HG02759 (cell line): ENCODE data around the gene RCOR2.

Experiments
- ATAC-seq: cut with Tn5 transposase; IDR thresholded peaks from one replicate; pipeline ENCODE4 v1.9.1; 2021; ENCODE audit warnings: mild to moderate bottlenecking, moderate library complexity; ENCODE audit not compliant: unreplicated experiment

RCOR2 gene

DNA sequence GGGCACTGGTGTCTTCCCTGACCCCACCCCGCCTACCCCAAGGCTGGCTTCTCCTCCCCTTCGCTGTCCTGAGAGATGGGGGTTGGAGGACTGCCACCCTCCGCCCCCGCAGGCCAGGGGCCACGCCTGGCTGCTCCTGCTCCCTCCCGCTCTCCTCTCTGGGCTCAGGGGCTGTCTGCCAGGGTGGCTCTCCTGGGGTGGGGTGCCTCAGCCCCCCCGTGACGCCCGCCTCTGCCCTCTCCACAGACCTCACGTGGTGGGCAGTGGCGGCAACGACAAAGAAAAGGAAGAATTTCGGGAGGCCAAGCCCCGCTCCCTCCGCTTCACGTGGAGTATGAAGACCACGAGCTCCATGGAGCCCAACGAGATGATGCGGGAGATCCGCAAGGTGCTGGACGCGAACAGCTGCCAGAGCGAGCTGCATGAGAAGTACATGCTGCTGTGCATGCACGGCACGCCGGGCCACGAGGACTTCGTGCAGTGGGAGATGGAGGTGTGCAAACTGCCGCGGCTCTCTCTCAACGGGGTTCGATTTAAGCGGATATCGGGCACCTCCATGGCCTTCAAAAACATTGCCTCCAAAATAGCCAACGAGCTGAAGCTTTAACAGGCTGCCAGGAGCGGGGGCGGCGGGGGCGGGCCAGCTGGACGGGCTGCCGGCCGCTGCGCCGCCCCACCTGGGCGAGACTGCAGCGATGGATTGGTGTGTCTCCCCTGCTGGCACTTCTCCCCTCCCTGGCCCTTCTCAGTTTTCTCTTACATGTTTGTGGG lies 8.1 kb downstream of the RCOR2 start:
- no peak for ATAC-seq

DNA sequence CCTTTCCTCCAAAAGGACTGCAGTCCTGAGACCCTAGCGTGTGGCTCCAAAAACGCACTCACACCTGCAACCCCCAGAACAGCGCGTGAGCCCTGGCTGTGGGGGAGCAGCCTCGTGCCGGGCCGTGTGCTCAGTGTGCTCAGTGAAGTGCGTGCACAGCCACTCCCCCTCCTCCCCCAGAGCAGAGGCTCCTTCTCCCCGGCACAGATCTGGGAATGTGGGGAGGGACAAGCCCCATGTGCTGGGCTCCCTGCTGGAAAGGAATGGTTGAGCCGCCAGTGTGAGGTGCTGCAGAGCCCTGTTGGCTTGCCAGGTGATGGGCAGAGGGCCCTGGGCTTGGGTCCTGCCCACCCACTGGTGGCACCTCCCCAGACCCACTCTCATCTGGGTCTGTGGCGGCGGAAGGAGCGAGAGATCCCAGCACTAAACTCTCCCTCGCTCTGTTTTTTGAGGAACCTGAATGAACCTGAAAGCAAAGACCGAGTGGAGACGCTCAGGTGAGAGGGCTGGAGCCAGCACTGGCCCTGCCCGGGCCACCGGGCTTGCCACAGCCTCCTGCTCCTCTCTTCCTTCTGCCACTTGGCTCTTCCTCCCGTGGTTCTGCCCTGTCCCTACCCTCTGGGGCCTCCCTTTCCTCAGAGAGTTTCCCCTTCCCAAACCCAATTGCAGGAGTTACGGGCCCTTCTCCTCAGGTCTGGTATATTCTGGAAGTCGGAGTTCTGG lies 9.0 kb downstream of the RCOR2 start:
- no peak for ATAC-seq

DNA sequence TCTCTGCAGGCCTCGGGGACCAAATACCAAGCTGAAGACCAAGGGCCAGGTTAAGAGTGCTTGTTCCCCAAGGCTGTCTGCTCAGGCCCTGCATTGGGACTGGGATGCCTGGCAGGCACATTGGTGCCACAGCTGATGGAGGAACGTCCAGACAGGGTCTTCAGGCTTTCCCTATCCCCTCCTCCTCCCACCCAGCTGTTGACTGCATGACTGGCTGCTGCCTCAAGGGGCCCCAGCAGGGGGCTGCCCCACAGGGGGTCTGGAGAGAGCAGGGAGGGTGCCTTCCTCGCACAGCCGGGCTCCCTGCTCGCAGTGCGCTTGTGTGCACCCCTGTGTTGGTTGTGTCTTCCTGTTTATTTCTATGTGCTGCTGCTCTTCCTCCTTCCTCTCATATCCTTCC lies 9.9 kb downstream of the RCOR2 start:
- no peak for ATAC-seq

DNA sequence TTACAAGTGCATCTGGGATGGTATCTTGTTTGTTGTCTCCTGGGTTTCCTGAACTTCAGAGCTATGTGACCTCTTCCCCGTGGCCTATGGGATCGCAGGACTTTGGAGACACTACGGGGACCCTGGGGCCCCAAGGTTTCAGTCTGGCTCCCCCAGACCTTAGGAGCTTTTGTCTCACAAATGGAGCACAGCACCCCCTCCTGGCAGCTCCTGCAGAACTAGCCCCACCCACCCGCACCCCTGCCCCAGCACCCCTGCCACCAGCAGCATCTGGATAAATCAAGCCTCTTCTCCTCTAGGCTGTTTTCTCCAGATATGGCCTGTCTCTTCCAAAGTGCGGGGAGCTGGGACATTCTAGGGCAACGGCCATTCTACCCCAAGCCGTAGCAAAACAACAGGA lies 10.4 kb downstream of the RCOR2 start:
- no peak for ATAC-seq

GRCh38 chr11:63906087-63906486 lies 10.9 kb downstream of the RCOR2 start:
- no peak for ATAC-seq

DNA sequence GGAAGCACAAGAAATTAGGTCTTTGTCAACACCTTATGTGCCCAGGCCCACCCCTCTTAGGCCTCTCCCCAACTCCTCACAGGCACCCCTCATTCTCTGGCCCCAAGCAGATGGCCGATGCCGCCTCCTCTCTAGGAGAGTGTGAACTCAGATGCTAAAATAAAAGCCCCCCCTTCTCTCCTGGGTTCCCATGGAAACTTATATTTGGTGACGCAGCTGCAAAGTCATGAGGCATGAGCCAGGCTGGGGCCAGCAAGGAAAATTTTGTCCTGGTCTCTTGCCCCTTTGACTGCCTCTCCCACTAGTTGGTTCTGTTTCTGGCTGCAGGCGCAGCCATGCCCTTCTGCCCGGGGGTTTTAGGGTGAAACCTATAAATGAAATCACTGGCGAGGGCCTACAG lies 11.8 kb downstream of the RCOR2 start:
- ATAC-seq: no peak

GRCh38 chr11:63904743-63905142 lies 12.2 kb downstream of the RCOR2 start:
- ATAC-seq: no peak

GRCh38 chr11:63903884-63904283 lies 13.1 kb downstream of the RCOR2 start:
- ATAC-seq: no peak

- ATAC-seq: no peak
Measured at GRCh38 chr11:63901660-63902059, 15.3 kb downstream of the RCOR2 start.

GRCh38 chr11:63897459-63898146 lies 19.4 kb downstream of the RCOR2 start:
- no peak for ATAC-seq

GRCh38 chr11:63896071-63896470 lies 20.9 kb downstream of the RCOR2 start:
- ATAC-seq: no peak

- no peak for ATAC-seq
Measured at GRCh38 chr11:63893355-63893754, 23.6 kb downstream of the RCOR2 start.

DNA sequence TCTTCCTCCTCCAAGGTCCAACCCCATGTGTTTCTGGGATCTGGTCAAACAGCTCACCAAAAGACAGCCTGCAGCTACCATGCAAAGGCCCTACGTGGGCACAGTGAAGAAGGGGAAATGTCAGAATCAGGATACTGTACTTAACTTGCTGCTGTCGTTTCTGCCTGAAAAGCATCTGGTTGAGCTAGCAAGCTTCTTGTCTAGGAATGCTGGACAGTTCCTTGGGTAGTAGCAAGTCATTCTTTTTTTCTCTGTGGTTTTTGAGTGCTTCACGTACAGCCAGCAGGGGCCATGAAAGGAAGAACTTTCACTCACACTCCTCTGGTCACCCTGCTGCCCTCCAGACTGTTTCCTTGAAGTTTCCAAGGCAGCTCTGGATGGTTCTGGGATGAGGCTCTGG lies 24.7 kb downstream of the RCOR2 start:
- no peak for ATAC-seq

GRCh38 chr11:63890368-63890767 lies 26.6 kb downstream of the RCOR2 start:
- ATAC-seq: no peak

GRCh38 chr11:63889344-63889743 lies 27.6 kb downstream of the RCOR2 start:
- ATAC-seq: no peak

DNA sequence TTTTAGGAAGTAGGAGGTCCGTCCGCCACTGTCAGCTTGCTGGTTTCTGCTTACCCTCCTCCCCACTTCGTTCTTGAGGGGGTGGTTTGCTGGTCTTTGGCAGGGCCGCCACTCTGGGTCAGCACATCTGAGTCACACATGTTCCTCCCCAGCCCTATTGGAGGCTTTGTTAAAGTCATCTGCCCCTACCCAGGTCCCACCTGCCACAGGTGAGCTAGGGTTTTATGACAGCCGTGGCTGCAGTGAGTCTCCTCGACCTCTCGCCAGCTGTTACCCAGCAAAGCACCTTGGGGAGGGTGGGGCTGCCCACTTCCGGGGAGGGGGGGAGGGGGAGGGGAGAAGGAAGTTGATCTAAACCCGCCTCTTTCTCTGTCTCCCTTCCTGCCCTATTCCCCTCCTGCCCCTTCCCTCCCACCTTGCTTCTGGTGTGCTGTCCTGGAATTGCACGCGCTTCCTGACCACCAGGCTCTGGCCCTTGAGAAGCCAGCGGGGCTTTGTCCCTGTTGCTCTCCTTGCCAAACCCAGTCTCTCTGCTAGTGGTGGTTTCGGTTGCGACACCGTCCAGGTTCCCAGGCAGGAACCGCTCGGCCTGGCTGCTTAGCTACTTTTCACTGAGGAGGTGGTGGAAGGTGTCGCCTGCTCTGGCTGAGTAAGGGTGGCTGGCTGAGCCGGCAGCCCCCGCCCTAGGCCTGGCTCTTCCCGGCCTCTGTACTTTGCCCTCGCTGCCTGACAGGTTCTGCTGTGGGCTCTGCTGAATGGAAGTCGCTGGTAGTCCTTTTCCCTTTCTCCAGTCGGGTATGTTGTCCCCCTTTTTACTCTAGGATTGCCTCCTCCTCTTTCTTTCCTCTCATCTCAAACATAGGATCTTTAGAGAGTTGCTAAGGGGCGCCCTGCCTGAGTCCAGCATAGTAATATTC lies 28.5 kb downstream of the RCOR2 start:
- ATAC-seq: peak; percentile 74

DNA sequence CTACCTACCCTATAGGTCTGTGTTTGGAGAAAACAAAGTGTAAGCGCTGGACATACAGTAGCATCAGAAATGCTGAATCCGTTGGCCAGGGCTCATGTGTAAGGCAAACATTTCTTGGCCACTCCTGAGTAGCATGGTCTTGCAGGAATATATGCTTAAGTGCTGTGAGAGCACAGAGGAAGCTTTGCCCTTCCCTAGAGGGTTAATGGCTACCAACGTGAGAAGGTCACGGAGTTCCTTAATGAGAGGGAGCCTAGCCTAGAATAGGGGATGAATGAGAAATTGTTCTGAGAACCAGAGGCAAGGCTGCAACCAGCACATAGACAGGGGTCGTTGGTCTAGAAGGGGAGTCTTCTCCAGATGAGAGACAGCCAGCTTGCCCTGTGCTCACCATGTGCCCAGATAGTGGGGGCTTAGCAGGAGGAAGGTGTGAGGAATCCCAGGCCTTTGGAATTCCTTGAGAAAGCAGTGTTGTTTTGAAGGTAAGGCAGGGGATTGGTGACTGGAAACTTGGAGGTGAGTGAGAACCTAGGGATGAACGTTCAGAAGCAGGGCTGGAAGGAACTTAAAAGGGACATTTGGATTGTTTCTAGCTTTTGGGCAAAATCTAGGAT lies 29.5 kb downstream of the RCOR2 start:
- ATAC-seq: no peak

GRCh38 chr11:63884196-63884932 lies 32.6 kb downstream of the RCOR2 start:
- no peak for ATAC-seq

DNA sequence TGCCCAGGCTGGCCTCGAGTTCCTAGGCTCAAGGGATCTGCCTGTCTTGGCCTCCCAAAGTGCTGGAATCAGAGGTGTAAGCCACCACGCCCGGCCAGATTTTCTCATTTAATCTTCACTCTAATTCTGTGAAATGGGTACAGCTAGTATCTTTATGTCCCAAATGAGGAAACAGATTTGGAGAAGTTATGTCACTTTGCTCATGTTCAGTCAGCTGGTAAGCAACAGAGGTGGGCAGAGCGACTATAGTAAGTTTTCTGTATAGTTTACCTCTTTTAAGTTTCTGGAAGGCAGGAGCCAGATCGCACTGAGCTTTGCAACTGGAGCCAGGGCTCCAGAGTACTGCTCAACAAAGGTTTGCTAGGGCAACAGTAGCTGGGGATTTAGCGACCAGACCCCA lies 33.2 kb downstream of the RCOR2 start:
- no peak for ATAC-seq
